OCI-LY3 (cell line): ENCODE data around the gene RPS6KB2.

Experiments used
- EZH2phosphoT487 ChIP-seq: fragments of 200-600 bp; shearing (Covaris generic); IDR thresholded peaks from 2 replicates; pipeline ENCODE4 v1.6.1; 2018; ENCODE audit warnings: antibody characterized with exemption, mixed run types, low read depth
- TF ChIP-seq, protein P1 (sequence below): fragments of 200-600, 300-600 bp; sonication (generic); IDR thresholded peaks from 2 replicates; pipeline ENCODE4 v1.5.1; 2014; ENCODE audit warnings: antibody characterized with exemption, low read length, low read depth

- TF ChIP-seq, protein P1, sequence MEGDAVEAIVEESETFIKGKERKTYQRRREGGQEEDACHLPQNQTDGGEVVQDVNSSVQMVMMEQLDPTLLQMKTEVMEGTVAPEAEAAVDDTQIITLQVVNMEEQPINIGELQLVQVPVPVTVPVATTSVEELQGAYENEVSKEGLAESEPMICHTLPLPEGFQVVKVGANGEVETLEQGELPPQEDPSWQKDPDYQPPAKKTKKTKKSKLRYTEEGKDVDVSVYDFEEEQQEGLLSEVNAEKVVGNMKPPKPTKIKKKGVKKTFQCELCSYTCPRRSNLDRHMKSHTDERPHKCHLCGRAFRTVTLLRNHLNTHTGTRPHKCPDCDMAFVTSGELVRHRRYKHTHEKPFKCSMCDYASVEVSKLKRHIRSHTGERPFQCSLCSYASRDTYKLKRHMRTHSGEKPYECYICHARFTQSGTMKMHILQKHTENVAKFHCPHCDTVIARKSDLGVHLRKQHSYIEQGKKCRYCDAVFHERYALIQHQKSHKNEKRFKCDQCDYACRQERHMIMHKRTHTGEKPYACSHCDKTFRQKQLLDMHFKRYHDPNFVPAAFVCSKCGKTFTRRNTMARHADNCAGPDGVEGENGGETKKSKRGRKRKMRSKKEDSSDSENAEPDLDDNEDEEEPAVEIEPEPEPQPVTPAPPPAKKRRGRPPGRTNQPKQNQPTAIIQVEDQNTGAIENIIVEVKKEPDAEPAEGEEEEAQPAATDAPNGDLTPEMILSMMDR, result no peak
- no peak for TF ChIP-seq EZH2phosphoT487
Measured at GRCh38 chr11:67405196-67405567, 23.1 kb upstream of the RPS6KB2 start.
